Measurements from ENCODE around the gene TMEM255B.

TMEM255B gene

DNA sequence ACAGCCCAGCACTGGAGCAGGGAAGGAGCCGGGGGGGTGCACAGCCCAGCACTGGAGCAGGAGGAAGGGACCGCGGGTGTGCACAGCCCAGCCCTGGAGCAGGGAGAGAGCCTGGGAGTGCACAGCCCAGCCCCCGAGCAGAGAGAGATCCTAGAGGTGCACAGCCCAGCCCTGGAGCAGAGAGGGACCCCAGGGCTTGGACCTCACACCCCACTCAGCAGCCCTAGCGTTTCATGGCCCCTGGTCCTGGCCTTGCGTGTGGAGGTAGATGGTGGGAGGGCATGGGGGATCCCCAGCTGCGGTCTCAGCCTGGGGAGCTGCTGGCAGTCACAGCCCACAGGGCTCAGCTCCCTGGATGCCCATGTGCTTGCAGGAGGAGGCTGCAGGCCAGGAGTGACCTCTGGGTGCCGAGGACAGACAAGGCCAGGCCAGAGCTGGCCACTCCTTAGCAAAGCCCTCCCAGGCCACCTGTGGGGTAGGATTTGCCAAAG is 79.7 kb downstream of the TMEM255B start:
- no peak for DNase-seq

DNA sequence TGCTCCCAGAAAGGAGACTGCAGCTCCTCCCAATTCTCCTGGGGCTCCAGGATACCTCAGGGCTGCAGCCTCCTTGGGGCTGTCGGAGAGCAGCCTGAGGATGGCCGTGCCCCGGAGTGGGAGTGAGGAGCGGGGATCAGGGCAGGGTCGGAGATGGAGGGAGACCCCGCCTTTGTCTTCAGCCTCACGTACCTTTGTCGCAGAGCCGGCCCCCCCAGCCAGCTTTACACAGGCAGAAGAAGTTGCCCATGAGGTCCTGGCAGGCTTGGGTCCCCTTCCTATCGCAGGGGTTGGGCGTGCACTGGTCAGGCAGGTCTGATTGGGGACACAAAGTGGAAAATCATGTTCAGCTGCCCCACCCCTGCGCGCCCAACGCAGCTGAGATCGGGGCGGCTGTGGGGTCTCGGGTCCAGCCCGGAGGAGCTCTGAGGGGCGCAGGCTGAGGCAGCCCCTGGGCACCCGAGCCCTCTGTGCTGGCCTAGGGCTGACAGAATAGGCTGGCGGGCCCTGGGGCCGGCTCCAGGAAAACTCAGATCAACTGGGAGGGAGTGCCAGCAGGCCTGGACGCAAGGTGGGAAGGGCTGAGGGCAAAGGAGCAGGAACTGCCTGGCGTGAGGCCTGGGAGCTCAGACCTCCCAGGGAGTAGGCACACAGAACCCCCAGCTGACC is 80.6 kb downstream of the TMEM255B start:
- no peak for DNase-seq

DNA sequence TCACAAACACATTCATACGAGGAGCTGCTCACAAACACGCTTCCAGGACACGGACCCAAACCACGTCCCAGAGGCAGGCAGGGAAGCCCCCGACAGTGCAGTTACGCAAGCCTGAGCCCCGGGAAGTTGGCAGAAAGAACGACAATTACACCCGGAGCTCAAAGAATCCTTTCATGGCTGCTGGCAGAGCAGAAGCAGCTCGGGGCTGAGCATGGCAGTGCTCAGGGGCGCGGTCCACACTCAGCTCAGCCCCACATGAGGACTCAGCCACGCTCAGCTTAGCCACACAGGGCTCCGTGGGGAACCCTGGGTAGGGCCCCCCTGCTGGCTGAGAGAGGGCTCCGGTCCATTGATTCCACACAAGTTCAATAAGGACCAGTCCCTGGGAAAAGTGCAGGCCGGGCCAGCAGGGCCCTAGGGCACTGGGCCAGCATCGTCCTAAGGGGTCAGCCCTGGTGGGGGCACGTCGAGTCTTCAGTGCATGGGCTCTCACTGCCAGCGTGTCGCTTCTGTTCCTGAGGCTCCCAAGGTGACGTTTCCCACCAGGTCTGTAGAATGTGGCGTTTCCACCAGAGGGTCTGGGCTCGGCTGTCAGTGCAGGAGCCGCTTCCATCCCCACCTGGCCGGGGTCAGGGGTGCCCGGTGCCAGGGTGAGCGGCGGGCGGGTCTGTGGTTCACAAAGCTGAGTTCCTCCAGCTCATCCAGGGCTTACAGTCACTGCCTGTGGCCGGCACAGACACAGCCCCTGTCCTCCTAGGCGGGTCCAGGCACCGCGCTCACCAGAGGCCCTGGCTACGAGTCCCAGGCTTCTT is 81.7 kb downstream of the TMEM255B start:
- no peak for DNase-seq

DNA sequence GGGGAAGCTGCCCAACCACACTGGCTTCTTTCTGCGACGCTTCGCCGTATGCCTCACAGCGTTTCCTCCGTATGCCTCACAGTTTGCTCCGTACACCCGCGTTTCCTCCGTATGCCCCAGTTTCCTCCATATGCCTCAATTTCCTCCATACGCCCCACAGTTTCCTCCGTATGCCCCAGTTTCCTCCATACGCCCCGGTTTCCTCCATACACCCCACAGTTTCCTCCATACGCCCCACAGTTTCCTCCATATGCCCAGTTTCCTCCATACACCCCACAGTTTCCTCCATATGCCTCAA is 82.3 kb downstream of the TMEM255B start:
- DNase-seq, result no peak

DNA sequence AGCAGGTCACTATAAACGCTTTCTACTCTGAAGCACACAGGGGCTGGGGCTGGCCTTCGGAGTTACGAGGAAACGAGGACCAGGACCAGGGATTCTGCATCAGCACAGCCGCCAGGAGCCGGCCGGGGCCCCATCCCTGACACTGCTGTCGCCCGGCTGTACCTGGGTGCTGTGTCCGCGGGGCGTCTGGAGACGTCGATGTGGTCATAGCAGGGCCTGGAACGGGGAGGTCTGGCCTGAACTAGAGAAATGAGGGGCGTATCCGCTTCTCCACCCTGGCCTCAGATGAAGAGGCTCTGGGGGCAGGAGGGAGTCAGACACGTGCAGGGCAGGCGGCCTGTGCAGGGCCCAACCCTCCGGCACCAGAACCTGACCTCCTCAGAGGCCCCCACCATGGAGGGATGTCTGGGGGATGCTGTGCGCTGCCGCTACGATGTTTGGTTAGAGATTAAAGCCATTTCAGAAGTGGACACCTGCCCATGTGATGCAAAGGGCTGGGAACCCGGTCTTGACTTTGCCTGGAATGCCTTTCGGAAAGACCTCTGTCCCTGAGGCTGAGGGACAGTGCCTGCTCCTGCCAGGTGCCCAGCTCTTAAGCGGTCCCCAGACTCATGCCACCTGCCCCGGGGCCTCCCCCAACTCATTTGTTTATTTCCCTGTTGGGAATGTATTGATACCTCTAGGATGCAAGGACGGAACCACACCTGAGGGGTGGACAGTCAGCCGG is 83.5 kb downstream of the TMEM255B start:
- DNase-seq, result no peak

DNA sequence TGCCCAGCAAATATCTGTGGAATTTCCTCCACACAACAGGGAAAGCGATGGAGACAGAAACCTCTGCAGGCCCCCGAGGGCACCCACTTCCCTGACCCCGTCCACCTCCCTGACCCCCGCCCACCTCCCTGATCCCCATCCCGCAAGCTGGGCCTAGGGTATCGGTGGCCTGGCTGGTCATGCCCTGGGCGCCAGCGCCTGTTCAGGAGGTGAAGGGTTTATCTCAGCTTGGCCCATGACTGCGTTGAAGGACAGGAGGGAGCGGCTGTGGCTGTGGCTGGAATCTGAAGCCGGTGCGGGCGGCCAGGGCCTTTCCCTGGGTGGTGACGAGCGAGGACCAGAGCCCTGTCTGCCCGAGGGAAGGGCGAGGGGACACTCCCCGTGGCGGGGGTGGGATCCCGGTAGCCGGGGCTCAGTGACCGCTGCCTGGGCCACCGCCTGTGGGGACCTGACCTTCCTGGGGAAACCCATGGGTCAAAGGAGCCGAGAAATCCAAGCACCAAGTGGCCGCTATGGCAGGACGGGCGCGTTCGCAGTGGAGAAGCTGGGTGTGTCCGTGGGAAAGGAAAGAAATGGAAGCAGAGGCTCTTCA is 84.1 kb downstream of the TMEM255B start:
- no peak for DNase-seq

DNA sequence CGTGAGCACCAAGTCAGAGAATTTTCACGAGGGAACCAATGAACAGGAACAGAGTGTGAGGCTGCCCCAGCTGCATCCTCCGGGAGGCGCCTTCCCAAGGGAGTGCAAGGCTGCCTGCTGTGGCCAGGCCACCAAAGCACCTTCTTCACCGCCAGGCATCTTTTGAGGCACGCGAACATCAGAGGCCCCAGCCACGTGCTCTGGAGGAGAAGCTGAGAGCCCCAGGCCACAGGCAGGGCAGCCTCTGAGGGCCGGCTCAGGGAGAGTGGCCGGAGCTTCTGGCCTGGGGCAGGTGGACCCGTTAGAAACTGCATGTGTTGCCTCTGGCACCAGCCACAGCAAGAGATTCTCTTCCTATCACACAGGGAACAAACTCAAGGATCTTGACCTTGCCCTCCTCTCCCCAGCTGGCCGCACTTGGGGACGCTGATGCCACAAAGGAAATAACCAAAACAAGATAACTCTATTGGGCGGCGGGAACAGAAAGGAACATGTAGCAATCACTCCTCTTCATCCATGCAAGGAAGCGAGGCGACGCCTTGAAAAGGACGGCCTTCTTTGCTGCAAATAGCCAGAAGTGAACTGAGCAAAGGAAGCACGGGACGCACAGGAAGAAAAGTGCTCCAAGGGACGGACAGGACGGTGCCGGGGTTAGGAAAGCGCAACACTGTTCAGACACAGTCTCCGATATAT is 85.0 kb downstream of the TMEM255B start:
- DNase-seq, result no peak

DNA sequence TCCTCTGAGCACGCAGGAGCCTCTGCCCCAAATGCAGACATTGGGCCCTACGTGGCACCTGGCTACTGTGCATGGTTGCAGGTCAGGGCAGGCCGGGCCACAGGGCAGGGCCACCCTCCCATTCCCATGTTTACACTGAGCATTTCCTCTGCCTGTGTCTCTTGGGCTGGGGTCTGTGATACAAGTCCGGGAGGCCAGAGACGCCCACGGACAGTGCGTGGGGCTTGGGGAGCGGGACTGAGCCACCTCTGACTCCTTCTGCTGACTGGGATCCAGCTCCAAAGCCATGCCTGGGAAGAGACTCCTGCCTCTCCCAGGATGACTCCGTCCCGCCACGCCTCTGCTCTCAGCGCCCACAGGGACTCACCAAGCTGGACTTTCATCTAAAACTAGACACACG is 86.0 kb downstream of the TMEM255B start:
- DNase-seq, result no peak

DNA sequence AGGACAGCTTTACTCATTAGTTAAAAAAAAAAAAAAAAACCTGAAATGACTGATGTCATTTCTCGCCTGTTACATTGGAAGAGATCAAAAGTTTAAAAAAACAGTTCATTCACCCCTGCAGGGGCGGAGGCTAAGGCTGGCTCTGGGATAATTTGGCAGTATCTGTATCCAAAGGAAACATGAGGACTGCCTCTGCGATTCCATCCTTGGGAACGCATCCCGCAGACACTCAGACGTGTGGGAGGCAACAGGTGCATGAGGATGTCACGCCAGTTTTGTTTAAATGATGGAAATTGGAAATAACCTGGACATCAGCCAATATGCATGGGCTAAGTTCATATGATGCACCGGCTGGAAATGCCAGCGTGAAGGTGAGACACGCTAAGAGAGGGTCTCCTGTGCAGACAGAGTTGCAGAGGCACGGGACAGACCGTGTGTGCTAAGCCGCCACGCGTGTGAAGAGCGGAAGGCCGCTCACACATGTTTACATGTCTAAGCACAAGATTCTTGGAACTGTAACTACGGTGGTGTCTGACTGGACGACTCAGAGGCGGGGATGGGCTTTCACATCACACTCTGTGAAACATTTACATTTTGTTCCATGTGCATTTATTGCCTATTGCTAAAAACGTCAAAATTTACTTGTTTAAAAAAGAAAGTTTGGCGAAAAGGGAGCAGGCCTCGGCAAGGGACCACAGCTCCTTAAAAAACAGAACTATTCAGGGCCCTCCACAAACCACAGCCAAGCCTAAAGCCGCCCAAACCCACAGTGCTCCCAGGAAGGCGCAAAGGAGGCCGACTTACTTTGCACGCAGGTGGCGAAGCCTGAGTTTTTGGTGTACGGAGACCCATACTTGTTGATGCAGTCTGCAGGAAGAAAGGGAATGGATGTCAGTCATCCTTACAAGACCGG is 87.0 kb downstream of the TMEM255B start:
- DNase-seq, result no peak

DNA sequence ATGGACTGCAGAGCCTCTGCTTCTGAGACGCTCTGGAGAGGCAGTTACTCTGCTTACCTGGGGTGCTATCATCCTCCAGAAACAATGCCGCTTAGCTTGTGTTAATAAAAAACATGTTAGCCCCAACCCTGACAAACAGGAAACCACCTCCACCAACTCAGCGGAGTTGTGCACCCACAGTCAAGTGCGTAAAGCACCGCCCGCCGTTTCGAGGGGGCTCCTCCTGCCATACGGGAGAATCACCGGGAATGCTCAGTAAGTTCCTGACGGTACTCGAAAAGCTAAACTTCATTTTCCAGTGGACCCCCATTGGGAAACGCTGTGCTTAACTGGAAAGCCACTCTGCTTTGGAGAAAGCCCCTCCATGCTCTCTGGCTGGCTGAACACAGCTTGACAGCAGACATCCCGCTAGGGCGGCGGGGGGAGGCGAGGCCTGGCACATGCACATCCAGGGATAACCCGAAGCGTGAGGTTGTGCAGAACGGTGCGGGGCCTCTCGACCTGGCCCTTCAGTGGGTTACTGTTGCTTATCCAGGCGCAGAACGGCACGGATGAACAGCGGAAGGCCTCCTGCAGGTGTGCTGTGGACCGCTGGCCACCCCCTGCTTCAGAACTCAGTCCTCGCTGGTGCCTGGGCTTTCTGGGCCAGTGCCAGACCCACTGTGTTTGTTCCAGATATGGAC is 87.8 kb downstream of the TMEM255B start:
- no peak for DNase-seq

DNA sequence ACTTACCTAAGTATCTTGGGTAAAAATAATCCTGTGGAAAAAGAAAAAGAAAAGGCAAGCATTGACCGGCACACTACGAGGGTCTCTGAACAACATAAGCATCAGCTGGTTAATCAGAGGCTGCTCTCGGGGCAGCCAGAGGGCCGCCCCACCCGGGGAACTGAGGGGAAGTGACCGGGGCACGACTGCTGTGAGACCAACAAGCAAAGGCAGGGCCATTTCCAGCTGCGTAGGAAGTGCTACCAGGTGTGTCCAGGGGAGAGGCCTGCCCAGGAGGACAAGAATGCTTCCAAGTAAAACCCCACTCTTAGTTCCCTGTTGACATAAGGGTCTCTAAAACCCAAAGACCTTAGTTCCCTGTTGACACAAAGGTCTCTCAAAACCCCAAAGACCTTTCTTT is 89.0 kb downstream of the TMEM255B start:
- DNase-seq, result no peak

DNA sequence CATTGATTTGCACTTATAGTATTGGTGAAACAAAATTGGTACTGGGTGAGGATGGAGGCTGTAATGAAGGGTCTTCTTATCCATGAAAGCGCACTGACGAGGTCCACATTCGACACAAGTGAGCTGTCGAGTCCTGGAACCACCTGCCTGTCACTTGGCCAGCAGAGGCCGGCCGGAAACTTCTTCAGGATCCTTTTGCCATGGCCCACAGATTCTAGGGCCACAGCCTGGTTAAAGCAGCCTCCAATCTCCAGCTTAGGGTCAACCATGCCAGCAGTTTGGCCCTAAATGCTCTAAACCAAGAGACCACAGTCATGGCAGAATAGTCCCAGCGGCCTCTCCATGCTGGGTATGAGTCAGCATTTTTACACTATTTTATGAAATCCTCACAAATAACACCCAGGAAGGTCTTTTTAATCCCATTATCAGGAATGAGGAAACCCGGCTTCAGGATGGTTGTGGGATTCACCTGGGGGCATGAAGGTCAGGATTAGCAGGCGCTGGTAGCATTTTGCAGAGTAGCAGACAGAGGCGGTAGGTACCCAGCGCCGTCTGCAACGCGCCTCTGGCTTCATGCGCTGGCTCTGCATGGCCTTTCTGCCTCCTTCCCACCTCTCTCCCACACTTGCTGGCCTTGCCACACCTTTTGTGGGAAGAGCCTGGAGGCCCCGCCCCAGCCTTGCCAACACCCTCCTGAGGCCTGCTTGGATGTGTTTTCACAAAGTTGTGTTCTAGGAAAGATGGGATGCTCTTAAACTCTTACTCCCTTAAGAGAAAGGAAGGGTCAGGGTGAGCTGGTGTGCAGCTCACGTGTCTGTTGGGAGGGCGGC is 89.6 kb downstream of the TMEM255B start:
- no peak for DNase-seq

DNA sequence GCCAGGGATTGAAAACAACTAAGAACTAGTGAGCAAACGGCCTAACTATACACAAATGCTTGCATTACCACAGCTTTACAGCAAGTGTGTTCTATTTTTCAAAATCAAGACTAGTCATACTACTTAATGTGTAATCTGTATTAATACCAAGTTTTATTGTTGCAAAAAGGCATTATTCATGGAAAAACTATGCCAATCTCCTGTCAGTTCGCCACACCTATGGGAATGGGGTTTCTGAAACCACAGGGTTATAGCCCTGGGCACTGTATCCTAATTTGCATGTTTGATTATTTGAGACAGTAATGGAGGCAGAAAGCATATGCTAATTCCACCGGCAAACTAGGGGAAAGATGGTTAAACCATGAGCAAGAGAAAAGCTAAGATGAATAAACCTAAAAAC is 90.5 kb downstream of the TMEM255B start:
- no peak for DNase-seq

DNA sequence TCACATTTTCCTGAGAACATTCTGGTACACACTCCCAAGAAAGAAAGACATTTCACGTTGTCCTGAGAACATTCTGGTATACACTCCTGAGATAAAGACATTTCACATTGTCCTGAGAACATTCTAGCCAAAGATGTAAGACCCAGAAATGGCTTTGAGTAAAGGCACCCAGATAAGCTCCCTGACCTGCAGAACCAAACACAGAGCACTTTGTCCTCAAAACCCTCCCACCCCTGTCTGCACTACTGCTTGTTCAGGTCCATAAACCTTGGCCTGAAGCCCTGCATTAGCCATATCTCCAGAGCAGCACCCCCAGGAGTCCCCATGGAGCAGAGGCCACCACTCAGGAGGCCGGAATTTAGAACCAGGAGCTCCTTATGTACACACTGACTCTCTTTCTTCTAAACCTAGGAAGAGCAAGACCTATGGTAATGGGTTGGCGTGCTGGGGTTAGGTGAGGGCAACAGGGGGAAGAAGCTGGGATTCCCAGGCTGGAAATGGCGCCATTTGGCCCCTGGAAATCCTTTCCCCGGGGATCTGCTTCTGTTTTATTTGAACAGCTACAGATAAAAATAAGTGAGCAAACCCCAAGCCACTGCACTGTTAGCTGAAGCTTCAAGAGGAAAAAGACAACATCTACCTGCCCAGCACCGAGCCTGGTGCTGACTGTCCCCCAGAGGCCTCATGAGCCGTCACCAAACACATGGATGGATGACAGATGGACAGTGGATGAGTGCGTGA is 91.1 kb downstream of the TMEM255B start:
- DNase-seq, result no peak

DNA sequence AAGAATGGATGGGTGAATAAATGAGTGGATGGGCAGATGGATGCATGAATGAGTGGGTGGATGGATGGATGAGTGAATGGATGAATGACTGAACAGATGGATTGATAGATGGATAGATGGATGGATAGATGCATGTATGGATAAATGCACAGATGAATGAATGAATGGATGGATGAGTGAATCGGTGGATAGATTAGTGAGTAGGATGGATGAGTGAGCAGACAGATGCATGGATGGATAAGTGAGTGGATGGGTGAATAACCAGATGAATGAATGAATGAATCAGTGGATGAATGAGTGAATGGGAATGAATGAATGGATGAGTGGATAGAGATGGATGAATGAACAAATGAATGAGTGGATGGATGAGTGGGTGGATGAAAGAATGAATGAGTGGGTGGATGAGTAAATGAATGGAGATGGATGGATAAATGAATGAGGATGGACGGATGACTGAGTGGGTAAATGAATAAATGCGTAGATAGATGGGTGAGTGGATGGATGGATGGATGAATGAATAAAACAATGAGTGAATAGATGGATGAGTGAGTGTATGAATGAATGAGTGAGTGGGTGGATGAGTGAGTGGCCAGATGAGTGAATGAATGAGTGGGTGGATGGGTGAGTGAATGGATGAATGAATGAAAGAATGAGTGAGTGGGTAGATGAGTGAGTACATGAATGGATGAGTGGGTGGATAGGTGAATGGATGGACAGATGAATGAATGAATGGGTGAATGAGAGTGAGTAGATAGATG is 91.9 kb downstream of the TMEM255B start:
- DNase-seq, result no peak

DNA sequence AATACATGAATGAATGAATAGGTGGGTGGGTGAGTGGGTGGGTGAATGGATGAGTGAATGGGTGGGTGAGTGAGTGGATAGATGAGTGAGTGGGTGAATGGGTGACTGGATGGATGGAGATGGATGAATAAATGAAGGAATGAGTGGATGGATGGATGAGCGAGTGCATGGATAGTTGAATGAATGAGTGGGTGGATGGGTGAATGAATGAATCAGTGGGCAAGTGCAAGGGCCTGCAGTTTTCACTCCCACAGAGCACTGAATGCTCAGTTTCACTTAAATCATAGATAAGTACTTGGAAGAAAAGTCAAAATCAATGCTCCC is 92.4 kb downstream of the TMEM255B start:
- DNase-seq, result no peak

DNA sequence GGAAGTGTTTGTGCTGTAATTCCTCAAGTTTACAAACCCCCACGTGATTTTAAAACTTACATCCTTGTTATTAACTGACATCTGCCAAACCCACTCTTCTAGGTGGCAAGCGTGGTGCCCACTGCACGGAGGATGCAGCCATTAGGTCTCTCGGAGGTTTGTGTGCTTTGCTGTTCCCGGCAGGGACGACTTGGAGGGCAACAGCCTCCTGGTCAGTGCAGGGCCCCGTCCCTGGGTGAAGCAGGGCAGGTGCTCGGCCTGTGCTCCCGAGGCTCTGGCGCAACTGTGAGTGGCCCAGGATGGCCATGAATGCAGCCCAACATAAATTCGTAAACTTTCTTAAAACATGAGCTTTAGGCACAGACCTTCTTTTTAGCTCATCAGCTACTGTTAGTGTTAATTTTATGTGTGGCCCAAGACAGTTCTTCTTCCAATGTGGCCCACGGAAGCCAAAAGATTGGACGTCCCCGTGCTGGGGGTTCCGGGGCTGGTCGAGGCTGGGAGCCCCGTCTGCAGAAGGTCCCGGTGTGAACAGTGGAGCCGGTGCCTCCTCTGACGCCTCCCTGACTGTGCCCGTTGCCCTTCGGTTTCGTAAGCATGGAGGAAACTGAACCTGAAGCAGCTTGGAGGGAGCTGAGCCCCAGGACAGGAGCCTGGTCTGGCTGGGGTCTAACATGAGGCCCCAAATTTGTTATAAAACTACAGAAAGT is 93.0 kb downstream of the TMEM255B start:
- DNase-seq, result no peak

Measured in NCI-H1694 (cell line).